Measurements from ENCODE around the gene HES5.

DNA sequence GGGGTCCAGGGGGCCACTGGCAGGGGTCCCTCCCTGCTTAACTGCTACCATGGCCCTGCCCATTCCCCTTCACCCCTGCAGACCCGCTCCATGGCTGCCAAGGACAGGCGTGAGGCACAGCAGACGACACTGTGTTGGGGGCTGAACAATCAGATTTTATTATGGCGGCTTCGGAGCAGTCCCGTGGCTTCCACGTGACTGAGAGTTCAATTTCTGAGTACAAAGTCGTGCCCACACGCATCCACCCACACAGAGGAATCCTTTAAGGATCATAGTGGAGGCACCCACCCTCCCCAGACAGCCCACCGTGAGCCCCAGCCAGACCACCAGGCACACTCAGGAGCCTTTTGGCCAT, 1.5 kb downstream of the HES5 start:
- TF ChIP-seq EZH2phosphoT487 (IDR thresholded peaks at IDR 0.05; ENCODE audit: insufficient read depth, low read depth) = no peak
- no peak for TF ChIP-seq EZH2 (IDR thresholded peaks at IDR 0.05; ENCODE audit: insufficient read depth, poor library complexity, severe bottlenecking)

All from GM23248 (cell line).